Neutrophil (primary cell): ENCODE measurements around the gene EXOC3.

Experiments used
- H3K27ac ChIP-seq: fragments of 200-600 bp; sonication (generic); 2 replicates; pipeline ENCODE4 v1.5.1; 2016; ENCODE audit warnings: mild to moderate bottlenecking, moderate library complexity
- H3K27me3 ChIP-seq: fragments of 200-600 bp; sonication (generic); 2 replicates; pipeline ENCODE4 v1.6.0; 2016; ENCODE audit warnings: mild to moderate bottlenecking
- H3K36me3 ChIP-seq: fragments of 200-600 bp; sonication (generic); 2 replicates; pipeline ENCODE4 v1.5.1; 2017
- H3K4me1 ChIP-seq, 2 experiments: fragments of 200-600 bp in 1 of 2; sonication (generic) in 1 of 2; 1 replicate in 1 of 2; 2 replicates in 1 of 2; pipeline versions ENCODE4 v1.5.1 to v1.6.1; 2013 to 2016; ENCODE audit warnings: low read depth in 1 of 2, low read length in 1 of 2, mild to moderate bottlenecking in 1 of 2, moderate library complexity in 1 of 2; ENCODE audit not compliant: control insufficient read depth in 1 of 2, insufficient read depth in 1 of 2
- H3K4me3 ChIP-seq, 2 experiments: fragments of 200-600 bp in 1 of 2; sonication (generic) in 1 of 2; 1 replicate in 1 of 2; 2 replicates in 1 of 2; pipeline ENCODE4 v1.5.1; 2013 to 2016; ENCODE audit warnings: low read depth in 1 of 2, low read length in 1 of 2, mild to moderate bottlenecking in 1 of 2, moderate library complexity in 1 of 2
- H3K9me3 ChIP-seq: fragments of 200-600 bp; sonication (generic); 2 replicates; pipeline ENCODE4 v1.5.1; 2016
- CTCF ChIP-seq: fragments of 200-600 bp; sonication (generic); IDR thresholded peaks from 2 replicates; pipeline ENCODE4 v1.5.1; 2016; ENCODE audit warnings: antibody characterized with exemption

EXOC3 gene

GRCh38 chr5:430214-430925, 12.6 kb upstream of the EXOC3 start:
- no peak overlapping the region for H3K27ac ChIP-seq
- no peaks in the 10 kb centered on the region for H3K36me3 ChIP-seq
- H3K4me1 ChIP-seq = no peaks in the 10 kb centered on the region
- peaks cover 20% of the 10 kb centered on the region for H3K27me3 ChIP-seq
- no peak overlapping the region for H3K4me3 ChIP-seq
- no peak for TF ChIP-seq CTCF
- no peaks in the 10 kb centered on the region for H3K9me3 ChIP-seq

- no peak overlapping the region for H3K27ac ChIP-seq
- H3K36me3 ChIP-seq = no peaks in the 10 kb centered on the region
- peaks cover 15% of the 10 kb centered on the region for H3K27me3 ChIP-seq
- TF ChIP-seq CTCF = peak; percentile 29
- H3K4me3 ChIP-seq = no peak overlapping the region
- H3K4me1 ChIP-seq = no peaks in the 10 kb centered on the region
- no peaks in the 10 kb centered on the region for H3K9me3 ChIP-seq
These were observed 11.8 kb upstream of the EXOC3 start for GRCh38 chr5:431001-431710.

- Histone ChIP-seq H3K4me1 (no peaks in the 10 kb centered on the region), H3K27ac (no peak overlapping the region), H3K27me3 (peaks cover 15% of the 10 kb centered on the region), H3K36me3 (no peaks in the 10 kb centered on the region), H3K4me3 (no peak overlapping the region), H3K9me3 (no peaks in the 10 kb centered on the region)
- no peak for TF ChIP-seq CTCF
These were observed 11.3 kb upstream of the EXOC3 start for GRCh38 chr5:431711-432050.

GRCh38 chr5:432201-432927, 10.6 kb upstream of the EXOC3 start:
- Histone ChIP-seq H3K4me3 (no peak overlapping the region), H3K9me3 (no peaks in the 10 kb centered on the region), H3K27ac (no peak overlapping the region), H3K27me3 (peaks cover 15% of the 10 kb centered on the region), H3K36me3 (no peaks in the 10 kb centered on the region), H3K4me1 (no peaks in the 10 kb centered on the region)
- TF ChIP-seq CTCF = no peak

GRCh38 chr5:432928-433791, 9.8 kb upstream of the EXOC3 start:
- H3K27ac ChIP-seq = no peak overlapping the region
- H3K4me3 ChIP-seq = no peak overlapping the region

More at GRCh38 chr5:432928-433791, 9.8 kb upstream of the EXOC3 start:
- Histone ChIP-seq H3K9me3 (no peaks in the 10 kb centered on the region), H3K27me3 (peaks cover 8% of the 10 kb centered on the region), H3K4me1 (no peaks in the 10 kb centered on the region), H3K36me3 (no peaks in the 10 kb centered on the region)
- TF ChIP-seq CTCF = no peak
